GM19455 (cell line): ENCODE measurements around the gene RABEP1.

Source experiments
- ATAC-seq: cut with Tn5 transposase; IDR thresholded peaks from one replicate; pipeline ENCODE4 v1.9.1; 2021; ENCODE audit not compliant: unreplicated experiment

RABEP1 gene

DNA sequence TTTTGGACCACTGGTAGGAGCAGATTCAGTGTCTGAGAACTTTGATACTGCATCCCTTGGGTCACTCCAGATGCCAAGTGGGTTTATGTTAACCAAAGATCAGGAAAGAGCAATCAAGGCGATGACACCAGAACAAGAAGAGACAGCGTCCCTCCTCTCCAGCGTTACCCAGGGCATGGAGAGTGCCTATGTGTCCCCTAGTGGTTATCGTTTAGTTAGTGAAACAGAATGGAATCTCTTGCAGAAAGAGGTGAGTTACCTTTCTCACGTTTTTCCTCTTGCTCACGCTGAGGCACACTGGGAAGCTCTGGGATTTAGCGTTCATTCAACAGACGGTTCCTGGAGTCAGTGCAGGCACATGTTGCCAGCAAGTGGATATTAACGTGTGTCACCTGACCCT lies 79.3 kb downstream of the RABEP1 start:
- no peak for ATAC-seq

DNA sequence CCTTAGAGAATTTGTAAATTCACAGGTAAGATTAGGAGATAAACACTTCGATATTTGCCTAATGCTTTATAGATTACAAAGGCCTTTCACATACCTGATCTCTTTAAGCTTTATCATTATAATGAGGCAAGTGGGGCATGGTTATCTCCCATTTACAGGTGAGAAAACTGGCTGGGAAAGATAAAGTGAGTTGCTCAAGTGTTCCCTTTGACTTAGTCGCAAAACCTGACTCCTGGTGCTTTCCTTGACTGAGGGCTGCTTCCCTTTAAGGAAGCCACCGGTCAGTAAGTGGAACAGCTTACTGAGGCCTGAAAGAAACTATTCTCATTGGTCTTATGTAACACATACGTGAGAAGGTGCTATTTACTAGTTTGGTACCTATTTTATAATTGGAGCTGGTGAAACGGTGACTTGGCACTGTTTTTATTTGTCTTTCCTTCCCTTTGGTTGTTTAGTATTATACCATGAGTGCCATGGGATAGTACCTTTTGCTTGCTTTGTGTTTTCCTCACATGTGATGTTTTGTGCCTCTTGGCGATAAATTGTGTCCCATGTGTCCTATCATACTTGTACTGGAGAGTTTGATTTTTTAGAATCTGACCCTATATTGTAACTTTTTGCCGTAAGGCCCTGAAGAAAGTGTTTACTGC lies 80.2 kb downstream of the RABEP1 start:
- ATAC-seq, result no peak

DNA sequence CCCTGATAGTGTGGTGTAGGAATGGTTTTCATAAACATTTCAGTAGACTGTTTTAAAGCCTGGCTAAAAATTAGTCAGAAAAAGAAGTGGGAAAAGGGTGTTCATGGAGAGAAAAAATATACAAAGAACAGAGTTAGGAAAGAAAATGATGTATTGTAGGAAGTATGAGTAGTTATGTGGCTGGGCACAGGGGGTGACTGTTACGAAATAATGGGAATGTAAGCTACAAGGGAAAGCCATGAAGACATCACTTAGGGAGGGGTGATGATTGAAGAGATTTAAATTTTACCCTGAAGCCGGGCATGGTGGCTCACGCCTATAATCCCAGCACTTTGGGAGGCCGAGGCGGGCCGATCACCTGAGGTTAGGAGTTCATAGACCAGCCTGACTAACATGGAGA lies 82.1 kb downstream of the RABEP1 start:
- no peak for ATAC-seq

DNA sequence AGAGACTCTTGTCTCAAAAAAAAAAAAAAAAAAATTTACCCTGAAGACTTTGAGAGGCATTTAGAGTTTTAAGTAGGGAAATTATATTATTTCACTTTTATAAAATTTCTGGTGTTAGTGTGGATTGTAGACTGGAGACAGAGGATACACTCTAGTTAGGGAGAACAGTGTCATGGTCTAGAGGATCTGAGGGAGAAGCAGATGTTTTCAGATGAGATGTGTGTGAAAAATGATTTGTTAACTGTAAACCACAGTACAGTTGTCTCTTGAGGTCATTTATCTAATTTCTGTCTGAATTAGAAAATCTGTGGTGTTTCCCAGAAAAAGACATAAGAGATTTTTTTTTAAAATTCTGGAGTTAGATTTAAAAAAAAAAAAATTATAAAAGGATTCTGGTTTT lies 82.6 kb downstream of the RABEP1 start:
- no peak for ATAC-seq

DNA sequence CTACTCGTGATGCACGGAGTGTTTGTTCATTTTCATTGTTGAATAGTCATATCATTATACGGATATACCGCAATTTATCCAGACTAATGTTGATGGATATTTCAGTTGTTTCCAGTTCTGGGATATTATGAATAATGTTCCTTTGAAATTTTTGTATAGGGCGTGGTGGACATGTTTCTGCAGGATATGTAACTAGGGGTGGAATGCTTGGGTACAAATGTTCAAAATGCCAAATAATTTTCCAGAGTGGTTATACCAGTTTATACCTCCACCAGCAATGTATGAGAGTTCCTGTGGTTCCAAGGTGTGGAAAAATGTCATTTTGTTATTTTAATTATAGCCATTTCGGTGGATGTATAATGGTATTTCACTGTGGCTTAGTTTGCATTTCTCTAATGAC lies 83.7 kb downstream of the RABEP1 start:
- ATAC-seq, result no peak

DNA sequence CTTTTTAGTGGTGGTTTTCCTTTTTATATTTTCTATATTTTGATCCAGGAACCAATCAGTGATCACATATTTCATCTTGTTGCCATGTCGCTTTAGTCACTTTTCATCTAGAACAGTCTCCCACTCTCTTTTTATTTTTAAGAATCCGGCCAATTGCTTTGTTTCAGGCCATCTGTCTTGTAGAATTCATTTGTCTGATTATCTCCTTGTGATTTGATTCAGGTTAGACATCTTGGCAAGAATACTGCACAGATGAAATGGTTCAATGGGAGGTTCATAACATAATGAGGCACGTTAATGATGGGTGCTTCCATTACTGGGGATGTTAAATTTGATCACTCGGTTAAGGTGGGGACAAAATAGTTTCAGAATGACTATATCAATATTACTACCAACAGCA lies 88.3 kb downstream of the RABEP1 start:
- ATAC-seq, result no peak

DNA sequence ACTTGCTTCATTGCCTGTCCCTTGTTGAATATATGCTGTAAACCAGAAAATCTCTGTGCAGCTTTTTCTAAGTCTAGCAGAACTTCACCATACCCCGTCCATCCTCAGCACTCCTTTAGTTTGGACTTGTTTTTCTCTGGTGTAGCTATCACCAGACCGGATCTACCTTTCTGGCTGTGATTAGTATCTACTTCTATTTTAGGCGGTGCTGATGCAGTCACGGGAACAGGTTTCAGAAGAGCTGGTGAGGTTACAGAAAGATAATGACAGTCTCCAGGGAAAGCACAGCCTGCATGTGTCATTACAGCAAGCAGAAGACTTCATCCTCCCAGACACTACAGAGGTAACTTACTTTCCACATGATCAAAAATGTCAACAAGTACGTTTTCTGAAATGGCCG lies 91.0 kb downstream of the RABEP1 start:
- no peak for ATAC-seq

DNA sequence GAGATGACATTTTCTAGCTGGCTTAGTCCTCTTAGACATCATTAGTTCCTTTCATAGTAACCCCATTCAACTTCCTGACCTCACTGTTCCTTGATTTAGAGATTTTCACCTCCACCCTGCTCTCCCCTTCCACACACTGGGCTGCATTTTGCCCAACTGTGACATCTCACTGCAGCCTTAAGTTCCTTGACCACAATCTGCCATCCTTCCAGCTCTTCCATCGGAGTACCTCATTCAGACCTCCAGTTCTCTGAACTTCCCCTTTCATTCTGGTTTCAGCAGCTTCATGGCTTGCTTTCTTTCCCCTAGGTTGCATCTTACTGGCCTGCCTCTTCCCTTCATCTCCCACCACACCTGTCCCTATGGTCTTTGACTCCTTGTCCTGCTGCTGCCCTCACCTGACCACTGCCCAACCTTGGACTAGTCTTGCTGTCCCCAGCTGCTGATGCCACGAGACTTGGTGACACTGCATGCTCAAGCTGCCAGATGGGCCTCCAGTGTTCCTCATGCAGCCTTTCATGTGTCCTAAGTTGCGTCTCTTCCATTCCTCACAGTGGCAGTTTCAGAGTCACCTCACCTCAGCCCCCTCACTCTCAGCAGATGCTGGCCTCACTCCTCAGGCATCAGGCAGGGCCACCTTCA lies 96.6 kb downstream of the RABEP1 start:
- ATAC-seq, result no peak

DNA sequence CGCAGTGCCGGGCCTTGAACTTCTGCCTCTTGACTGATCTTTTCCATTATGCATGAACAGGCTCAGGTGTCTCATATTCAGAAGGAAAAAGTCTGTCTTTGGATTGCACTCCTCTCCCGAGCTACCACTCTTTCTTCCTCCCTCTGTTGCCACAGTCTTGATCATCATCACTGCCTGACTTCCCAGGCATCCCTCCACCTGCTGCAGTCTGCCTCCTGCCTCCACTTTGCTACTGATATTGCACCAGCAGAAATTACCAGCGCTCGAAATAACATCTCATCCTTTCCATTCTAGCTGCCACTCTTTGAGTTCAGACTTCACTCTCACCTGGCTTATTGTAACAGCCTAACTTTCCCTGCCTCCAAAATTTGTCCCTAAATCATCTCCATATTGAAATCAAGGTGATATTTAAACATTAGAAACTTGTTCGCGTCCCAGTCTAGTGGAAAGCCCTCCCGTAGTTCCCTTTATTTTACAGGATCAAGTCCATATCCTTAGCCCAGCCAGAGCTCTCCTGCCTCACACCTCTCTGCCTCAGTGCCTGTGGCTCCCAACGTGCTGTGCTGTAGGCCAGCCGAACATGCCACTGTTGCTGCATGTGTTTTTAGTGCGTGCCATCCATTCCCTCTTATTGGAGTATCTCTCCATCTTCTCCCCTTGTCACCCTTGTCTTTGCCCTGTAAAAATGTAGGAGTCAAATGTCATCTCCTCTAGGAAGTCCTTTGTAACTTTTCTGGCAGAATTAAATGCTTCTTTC lies 97.4 kb downstream of the RABEP1 start:
- no peak for ATAC-seq

DNA sequence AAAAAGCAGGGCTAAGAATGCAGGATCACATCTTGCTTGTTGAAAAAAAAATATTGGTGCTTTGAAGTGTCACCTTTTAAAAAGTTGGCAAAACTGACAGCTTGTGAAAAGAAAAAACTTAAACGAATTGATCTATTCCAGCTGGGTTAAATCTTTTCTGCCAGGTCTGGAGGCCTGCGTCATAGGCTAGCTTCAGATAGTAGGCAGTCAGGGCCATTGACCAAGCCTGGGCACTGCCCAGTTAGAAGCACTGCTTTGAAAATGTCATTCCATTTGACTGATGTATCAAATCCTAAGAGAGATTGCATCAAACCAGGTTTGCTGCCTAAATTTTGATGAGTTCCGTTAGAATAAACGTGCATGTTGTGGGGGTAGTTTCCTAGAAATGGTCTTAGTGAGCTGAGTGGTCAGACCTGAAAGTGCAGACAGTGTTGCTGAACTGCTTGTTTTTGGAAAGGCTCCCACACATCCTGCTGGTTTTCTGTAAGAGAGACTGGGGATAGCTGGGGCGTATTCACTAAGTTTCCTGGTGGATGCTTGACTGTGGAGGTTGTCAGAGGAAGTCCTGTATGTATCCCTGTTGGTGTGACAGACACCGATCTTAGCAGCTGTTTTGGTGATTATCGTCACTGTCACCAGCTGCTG lies 98.5 kb downstream of the RABEP1 start:
- no peak for ATAC-seq

DNA sequence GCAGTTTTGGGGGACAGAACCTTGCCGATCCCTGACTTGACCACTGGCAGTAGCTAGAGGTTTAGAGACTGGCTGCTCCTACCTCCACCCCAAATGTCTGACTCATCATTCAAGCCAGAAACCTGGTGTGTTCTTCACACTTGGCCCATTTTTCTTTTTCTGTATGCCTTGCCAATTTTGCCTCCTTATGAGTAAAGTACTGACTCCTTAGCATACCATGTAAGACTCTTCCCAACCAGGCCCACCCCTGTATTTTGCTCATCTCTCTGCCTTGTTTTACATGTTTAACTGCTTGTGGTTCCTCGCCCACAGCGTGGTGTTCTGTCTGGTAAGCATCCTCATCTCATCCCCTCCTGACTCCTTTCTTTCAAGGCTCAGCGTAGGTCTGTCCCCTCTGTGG lies 99.5 kb downstream of the RABEP1 start:
- no peak for ATAC-seq

DNA sequence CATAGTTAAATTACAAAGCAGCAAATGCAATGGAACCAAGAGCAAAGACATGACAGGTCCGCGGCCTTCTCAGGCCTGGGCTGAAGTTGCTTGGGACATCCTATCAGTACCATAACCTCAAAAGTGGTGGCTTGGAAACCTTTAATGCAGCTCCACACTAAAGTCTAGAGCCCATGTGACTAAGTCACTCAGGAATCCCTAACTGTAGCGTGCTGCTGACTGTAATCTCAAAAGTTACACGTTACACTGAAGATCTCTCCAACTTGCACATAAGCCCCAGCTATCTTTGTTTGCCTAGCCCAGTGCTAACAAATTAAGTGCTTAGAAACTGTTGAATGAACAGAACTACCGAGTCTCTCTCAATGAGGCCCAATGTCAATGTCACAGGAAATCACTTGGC lies 109.6 kb downstream of the RABEP1 start:
- no peak for ATAC-seq

DNA sequence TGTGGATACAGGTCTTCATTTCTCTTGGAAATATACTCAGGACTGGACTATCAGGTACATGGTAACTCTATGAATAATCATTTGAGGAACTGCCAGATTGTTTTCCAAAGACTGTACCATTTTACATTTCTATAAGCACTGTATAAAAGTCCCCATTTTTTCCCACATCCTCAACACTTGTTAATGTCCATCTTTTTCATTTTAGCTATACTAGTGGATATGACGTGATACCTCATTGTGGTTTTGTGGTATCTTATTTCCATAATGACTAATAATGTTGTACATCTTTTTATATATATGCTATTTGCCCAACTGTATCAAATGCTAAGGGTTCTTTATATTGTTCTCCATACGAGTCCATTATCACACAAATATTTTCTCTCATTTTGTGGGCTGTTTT lies 114.5 kb downstream of the RABEP1 start:
- ATAC-seq, result no peak

DNA sequence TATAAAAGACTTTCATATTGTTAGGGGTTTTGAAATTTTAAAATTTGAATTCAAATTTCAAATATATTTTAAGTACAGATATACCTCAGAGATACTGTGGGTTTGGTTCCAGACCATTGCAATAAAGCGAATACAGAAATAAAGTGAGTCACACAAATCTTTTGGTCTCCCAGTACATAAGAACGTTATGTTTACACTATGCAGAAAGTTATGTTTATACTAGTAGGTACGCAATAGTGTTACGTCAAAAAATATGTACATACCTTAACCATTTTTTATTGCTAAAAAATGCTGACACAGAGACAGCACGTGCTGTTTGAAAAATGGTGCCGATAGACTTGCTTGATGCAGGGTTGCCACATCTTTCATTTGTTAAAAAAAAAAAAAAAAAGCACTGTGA lies 117.7 kb downstream of the RABEP1 start:
- no peak for ATAC-seq

DNA sequence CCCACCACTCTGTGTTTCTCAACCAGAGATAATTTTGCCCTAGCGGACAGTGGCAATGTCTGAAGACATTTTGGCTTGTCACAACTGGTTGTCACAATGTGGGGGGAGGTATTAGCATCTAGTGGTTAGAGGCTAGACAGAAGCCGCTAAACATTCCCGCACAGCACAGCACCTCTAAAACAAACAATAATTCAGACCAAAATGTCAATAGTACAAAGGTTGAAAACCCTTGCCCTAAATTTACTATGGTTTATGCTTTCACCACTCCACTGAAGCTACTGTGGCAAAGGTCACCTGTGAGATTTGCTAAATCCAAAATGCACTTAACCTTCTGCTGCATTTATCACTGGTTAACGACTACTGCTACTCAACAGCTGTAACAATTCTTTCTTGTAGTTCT lies 123.3 kb downstream of the RABEP1 start:
- ATAC-seq, result no peak

DNA sequence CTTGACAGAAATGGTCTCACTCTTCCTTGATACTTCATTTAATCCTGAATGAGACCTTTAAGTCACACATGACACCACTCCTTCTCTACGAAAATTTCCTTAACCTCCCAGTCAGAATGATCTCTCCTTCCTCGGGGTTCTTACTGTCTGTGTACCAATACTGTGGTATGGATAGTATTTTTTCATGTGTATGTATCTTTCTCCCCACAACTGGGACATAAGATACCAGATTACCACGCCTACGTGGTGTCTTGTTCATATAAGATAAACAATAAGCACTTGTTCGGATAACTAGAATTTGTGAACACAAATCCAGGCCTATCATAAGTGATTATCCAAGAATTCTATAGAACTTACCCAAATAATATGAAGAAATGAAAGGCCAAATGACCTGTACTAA lies 126.1 kb downstream of the RABEP1 start:
- no peak for ATAC-seq

DNA sequence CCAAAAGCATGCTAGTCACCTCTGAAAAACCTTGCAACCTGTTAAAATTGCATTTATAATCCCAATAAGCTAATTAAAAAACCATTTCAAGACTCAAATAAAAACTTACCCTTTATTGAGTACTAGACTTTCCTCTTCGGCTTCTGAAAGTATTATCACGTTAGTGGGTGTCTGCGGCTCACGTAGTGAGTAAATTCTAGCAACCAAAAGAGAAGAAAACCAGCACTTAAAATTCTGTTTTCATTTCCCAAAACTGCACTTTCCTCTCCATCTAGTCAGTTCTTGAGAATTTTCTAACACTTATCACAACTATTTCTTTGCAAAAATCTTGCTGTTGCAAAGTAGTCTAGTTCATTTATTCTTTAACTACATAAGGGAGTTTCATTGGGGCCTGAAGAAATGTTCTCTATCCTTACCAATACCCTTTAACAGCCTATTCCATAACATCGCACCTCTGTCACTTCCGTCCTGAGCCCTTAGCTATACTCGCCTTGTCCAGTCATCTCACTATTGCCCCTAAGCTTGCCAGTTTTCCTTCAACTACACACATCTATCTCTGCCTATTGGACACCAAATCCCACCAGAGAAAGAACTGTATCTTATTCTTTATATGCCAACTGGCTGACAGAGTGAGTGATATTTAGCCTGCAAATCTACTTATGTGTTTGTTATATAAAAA lies 128.6 kb downstream of the RABEP1 start:
- ATAC-seq, result no peak

DNA sequence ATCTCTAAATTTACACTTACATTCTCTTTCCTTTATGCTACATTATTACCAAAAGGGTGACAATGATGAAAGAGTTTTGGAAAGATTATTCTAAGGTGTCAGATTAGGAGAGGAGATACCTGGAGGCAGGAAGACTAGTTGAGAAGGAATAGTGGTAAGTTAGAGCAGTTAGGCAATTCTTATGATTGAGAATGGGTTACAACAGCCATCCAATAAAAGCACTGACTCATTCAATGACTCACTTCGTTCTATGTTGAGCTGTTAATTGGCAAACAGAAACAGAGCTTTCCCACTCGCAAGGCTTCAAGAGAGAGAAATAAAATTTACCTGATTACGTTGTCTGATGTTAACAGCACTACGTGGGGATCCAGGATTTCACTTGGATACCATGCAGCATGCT lies 131.6 kb downstream of the RABEP1 start:
- ATAC-seq, result no peak

DNA sequence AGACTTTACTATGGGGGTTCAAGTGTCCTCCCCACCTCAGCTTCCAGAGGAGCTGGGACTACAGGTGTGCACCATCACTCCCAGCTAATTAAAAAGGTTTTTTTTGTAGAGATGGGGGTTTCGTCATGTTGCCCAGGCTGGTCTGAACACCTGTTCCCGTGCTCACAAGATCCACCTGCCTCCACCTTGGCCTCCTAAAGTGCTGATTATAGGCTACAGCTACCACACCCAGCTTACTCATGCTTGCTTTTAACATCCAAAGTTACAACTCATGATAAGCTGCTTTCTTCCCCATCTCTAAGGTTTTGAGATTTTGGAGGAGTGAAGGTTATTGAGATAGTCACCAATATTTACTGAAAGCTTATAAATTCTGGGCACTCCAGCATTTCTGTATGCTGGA lies 134.8 kb downstream of the RABEP1 start:
- ATAC-seq, result no peak

DNA sequence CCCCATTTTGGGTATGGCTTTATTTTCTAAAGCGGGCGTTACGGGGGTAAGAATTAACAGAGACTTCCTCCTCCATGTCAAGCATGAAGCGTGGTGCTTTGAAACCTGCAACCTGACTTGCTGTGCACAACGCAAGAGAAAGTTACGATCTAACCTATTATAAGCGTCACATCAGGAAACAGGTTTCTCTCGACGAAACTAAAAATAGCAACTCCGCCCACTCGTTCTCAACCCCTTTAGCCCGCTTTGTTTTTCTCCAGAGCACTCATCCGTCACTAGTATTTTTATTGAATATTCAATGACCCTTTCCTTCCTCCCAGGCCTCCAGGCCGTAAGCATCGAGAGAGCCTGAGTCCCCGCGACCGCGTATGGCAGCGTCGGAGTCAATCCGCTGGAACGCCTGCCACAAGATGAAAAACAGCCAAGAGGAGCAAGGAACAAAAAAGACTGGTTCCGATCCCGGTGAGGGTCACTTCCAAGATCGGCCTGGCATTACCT lies 136.8 kb downstream of the RABEP1 start:
- ATAC-seq, result peak; percentile 19

DNA sequence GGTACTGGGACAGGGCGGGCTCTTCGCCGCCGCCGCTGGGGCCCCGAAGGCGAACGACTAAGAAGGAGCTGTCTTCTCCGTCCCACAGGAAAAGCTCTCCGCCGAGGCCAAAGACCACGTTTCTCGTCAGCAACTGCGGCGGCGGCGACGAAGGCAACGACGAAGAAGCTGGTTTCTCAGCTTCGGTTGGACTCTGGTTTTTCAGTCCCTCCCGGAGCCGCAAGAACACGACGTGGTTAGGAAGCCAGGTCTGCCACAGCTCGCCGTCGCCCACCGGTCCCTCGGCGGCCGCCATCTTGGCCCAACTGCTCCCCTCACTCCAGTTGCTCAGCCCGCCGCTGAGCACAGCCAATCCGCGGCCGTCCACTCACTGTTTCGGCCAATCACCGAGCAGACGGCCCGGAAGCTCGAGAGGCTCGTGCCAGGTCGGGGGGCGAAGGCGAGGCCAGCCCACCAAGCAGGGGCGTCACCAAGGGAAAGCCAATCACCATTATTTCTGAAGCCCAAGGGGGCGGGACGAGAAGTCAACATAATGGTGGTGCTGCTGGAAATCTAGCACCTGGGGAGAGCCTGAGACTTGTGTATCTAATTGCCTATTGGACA lies 137.4 kb downstream of the RABEP1 start, which contains the start of gene NUP88:
NUP88 (minus strand) TSS at position 307 of the 603 bp plus-strand sequence; CDS start at position 295, 12 bp downstream.
- ATAC-seq, result peak; percentile 84
